Epithelial cell of proximal tubule (primary cell): ENCODE data around the gene SUZ12. TPM values are rescaled to one million over a fixed set of nuclear protein-coding genes. Genes with fewer than 3 reads are reported as not detected.
"Not testable (repeated sequence)": the region's sequence is repeated elsewhere in the genome, so short reads cannot be mapped to it uniquely, and the experiment has no call there.

Experiments
- DNase-seq: peaks from one replicate; pipeline ENCODE4 v3.0.0-alpha.2; 2011; ENCODE audit warnings: low read depth
- H3K4me3 ChIP-seq: 2 replicates; pipeline ENCODE4 v1.5.1; 2011; ENCODE audit warnings: low read depth, mild to moderate bottlenecking, low read length
- total RNA-seq: library from RNA; depleted of rRNA; stranded (reverse); fragments of >200 nt; gene quantifications from 2 replicates; pipeline ENCODE4 v1.2.3, GENCODE V29; 2015
- TF ChIP-seq, protein P1 (sequence below): conservative IDR thresholded peaks from 2 replicates; pipeline ENCODE4 v1.5.1; 2012; ENCODE audit warnings: low read depth, mild to moderate bottlenecking, low read length

The SUZ12 gene
- total RNA-seq, 1 donor from 2014 or later = 10.1 TPM

DNA sequence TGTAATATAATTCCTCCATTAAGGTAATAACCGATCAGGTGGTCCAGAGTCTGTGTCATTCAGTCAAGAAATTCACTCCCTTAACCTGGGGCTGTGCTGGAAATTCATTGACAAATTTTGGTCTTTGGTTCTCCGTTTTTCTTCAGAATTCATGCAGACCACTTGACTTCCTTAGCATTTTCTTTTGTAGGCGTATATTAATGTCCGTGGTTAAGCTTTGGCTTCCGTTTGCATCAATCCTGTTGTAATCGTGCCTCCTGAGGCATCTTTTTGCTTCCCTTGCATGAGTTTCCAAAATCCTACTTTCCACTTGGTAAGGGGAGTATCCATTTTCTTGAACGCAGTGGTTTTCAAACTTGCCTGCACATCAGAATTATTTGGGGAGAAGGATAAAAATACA lies 79.4 kb downstream of the SUZ12 start:
- no peak for DNase-seq
- H3K4me3 ChIP-seq = no peak overlapping the region
- TF ChIP-seq, protein P1, sequence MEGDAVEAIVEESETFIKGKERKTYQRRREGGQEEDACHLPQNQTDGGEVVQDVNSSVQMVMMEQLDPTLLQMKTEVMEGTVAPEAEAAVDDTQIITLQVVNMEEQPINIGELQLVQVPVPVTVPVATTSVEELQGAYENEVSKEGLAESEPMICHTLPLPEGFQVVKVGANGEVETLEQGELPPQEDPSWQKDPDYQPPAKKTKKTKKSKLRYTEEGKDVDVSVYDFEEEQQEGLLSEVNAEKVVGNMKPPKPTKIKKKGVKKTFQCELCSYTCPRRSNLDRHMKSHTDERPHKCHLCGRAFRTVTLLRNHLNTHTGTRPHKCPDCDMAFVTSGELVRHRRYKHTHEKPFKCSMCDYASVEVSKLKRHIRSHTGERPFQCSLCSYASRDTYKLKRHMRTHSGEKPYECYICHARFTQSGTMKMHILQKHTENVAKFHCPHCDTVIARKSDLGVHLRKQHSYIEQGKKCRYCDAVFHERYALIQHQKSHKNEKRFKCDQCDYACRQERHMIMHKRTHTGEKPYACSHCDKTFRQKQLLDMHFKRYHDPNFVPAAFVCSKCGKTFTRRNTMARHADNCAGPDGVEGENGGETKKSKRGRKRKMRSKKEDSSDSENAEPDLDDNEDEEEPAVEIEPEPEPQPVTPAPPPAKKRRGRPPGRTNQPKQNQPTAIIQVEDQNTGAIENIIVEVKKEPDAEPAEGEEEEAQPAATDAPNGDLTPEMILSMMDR = no peak

DNA sequence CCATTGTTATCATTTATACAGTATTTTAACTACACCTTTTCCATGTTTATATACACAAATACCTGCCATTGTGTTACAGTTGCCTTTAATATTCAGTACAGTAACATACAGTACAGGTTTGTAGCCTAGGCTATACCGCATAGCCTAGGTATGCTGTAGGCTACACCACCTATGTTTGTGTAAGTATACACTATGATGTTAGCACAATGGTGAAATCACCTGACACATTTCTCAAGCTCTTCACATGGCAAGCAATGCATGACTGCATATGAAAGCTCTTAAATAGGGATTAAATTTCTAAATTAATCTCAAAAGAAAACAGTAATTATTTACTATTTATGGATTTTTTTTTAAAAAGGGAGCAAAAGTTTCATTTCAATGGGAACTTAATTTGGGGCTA lies 82.4 kb downstream of the SUZ12 start:
- no peak overlapping the region for H3K4me3 ChIP-seq
- DNase-seq = no peak
- TF ChIP-seq, protein P1 = no peak

DNA sequence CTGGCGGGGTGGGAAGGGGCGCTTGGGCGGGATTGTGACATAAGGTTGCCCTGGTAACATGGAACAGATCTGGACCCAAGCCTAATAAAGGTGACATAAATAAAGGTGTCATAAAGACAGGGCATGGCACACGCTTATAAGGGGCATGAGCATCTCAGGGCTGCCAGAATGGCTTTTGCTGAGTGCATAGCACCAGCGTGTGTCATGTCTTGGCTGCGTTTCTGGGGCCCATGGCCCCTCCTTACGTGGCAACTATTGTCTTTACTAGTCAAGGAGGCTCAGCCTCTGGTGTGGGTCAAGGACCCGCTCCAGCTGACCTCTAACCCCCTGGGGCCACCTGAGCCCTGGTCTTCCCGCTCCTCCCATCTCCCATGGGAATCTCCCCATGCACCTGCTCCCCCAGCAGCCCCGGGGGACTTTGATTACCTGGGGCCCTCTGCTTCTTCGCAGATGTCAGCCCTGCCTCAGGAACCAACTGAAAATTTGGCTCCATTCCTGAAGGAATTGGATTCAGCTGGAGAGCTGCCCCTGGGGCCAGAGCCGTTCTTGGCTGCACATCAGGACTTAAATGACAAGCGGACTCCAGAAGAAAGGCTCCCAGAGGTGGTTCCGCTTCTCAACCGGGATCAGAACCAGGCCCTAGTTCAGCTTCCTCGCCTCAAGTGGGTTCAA lies 84.3 kb downstream of the SUZ12 start:
- no peak overlapping the region for H3K4me3 ChIP-seq
- no peak for DNase-seq
- TF ChIP-seq, protein P1 = no peak

DNA sequence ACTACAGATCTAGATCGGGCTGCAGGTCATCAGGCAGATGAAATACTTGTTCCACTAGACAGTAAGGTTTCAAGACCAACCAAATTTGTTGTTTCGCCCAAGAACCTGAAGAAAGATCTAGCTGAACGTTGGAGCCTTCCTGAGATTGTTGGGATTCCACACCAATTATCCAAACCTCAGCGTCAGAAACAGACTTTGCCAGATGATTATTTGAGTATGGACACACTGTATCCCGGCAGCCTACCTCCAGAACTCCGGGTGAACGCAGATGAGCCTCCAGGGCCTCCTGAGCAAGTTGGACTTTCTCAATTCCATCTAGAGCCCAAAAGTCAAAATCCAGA lies 84.8 kb downstream of the SUZ12 start:
- TF ChIP-seq, protein P1 = no peak
- no peak for DNase-seq
- H3K4me3 ChIP-seq = no peak overlapping the region

DNA sequence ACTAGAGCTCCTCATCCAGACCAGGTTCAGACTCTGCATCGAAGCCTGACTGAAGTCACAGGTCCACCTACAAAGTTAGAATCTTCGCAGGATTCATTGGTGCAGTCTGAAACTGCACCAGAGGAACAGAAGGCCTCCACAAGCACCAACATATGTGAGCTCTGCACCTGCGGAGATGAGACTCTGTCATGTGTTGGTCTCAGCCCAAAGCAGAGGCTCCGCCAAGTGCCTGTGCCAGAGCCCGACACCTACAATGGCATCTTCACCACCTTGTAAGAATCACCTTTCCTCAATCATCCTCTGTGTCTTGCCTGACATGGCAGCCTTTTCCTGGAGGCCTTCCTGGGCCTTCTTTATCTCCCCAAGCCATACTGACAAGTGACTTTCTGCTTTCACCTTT lies 85.7 kb downstream of the SUZ12 start:
- DNase-seq, H3K4me3 ChIP-seq: not testable (repeated sequence)

DNA sequence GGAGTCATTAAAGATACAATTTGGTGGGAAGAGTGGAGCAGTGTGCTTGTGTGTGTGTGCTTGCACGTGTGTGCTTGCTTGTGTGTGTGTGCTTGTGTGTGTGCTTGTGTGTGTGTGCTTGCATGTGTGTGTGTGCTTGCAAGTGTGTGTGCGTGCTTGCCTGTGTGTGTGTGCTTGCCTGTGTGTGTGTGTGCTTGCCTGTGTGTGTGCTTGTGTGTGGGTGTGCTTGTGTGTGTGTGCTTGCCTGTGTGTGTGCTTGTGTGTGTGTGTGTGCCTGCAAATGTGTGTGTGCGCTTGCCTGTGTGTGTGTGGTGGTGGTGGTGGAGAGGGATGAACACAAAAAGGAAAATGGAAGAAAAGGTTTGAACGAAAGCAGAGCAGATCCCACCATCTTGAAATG lies 90.5 kb downstream of the SUZ12 start:
- not testable (repeated sequence) for DNase-seq, H3K4me3 ChIP-seq

DNA sequence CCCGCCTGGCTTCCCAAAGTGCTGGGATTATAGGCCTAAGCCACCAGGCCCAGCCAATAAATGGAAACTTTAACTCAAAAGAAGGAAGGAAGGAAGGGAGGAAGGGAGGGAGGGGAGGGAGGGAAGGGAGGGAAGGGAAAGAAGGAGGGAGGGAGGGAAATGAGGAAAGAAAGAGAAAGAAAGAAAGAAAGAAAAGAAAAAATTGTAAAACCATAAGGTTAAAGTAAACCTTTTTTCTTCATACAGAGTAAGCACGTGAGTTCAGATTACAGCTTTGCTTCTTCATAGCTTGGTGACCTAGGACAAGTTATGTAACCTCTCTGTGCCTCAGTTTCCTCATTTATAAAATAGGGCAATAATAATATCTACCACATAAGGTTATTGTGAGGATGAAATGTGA lies 96.4 kb downstream of the SUZ12 start:
- TF ChIP-seq, protein P1 = no peak

DNA sequence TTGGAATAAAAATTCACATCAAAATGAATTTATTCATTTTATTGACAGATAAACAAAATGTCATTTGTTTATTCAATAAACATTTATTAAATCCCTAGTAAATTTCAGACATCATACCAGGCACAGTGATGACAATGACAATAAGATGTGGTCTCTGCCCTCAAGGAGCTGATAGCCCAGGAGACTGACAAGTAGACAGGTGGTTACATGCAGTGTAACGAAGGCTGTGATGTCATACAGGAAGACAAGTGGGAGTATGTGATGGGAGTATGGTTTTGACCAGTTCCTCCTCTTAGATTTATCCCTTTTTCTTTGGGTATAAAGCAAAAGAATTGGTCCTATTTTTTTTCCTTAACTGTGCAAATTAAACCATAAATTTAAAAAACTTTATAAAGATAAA lies 97.0 kb downstream of the SUZ12 start:
- not testable (repeated sequence) for H3K4me3 ChIP-seq, DNase-seq

More for the DNA sequence above, 96.4 kb downstream of the SUZ12 start:
- H3K4me3 ChIP-seq = no peak overlapping the region
- DNase-seq = no peak

DNA sequence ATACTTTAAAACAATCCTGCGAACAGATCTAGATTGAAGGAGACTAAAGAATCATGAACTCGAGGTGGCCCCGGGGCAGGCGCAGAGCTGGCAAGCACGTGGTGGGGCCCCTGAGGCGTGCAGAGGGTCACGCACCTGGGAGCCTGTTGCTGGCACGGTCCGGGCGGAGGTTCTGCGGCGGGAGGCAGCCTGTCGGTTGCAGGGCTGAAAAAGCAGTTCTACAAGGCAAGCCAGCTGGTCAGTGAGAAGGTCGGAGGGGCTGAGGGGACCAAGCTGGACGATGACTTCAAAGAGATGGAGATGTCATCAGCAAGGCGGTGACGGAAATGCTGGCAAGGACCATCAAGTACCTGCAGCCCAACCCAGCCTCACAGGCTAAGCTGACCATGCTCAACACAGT lies 103.4 kb downstream of the SUZ12 start:
- H3K4me3 ChIP-seq, DNase-seq: not testable (repeated sequence)

DNA sequence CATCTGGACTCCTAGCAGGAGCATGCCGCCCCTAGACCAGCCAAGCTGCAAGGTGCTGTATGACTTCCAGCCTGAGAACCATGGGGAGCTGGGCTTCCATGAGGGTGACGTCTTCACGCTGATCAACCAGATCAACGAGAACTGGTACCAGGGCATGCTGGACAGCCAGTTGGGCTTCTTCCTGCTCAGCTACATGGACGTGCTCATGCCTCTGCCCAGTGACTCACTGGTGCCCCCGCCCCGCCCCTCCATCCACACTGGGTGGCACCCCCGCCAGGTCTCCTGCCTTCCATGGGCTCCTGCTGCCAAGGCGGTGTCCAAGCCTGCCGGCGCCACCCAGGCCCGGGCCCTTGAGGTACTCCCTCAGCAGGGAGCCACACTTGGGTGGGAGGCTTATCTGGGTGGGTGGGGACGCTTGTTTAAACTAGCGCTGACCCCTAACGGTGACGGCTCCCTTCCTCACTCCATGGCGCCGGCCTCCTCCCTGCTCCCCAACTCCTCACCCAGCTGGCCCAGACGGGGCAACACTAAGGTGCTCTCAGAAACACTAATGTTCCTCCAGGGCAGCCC lies 104.6 kb downstream of the SUZ12 start:
- DNase-seq, H3K4me3 ChIP-seq: not testable (repeated sequence)

DNA sequence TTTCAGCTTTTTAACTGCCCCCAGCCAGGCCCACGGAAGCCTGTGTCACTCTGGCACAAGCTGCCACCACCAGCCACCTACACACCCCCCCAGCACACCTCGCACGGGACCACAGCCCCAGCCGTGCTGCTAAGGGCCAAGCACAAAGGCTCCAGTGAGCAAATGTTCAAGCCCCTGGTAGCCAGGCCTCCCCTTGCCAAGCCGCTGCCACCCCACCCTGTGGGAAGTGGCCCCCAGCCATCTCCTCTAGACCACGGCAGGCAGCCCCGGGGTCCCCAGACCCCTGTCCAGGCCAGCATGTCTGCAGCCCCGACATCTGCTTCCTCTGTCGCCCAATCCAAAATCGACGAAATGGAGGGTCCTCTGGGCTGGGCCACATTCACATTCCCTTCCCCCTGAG lies 105.5 kb downstream of the SUZ12 start:
- DNase-seq, H3K4me3 ChIP-seq: not testable (repeated sequence)

DNA sequence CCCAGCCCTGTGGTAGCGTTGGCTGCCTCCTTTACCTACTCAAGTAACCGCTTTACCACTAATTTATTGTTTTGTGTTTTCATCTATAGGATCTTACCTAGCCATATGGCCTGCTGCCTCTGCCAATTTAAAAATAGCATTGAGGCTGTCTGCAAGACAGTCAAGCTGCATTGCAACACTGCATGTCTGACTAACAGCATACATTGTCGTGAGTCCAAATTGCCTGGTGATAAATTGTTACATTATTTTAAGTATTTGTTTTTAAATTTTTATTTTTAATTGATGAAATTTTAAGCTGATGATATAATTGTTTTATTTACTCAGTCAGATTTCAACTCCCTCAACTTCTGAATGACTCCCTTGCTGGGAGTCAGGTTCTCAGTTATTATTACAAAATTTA lies 108.8 kb downstream of the SUZ12 start:
- not testable (repeated sequence) for H3K4me3 ChIP-seq, DNase-seq

DNA sequence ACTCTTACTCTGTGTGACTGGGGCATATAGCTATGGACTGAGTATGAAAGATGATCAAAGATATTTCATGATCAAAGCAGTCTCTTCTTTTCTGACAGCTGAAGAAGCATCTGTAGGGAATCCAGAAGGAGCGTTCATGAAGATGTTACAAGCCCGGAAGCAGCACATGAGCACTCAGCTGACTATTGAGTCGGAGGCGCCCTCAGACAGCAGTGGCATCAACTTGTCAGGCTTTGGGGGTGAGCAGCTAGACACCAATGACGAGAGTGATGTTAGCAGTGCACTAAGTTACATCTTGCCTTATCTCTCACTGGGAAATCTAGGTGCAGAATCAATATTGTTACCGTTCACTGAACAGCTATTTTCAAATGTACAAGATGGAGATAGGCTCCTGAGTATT lies 110.9 kb downstream of the SUZ12 start:
- DNase-seq = not testable (repeated sequence)

More for the DNA sequence above, 110.9 kb downstream of the SUZ12 start:
- not testable (repeated sequence) for H3K4me3 ChIP-seq
